ENCODE data around the gene KIF1C. TPM values are rescaled to one million over a fixed set of nuclear protein-coding genes. Genes with fewer than 3 reads are reported as not detected.

KIF1C gene
- total and polyA plus RNA-seq, 9 of the 15 experiments (the other 6 are each of a cell fraction or from before 2014, with no cell fraction given) = 0.38 to 68.4 (median 25.1) TPM

- peak overlapping the region; percentile 84 for H3K4me2 ChIP-seq (ENCODE audit: insufficient read depth, low read length)
- peak overlapping the region; percentile 97 for H3K4me3 ChIP-seq
- peaks cover 19% of the 10 kb centered on the region for H4K20me1 ChIP-seq (replicated peaks; ENCODE audit: control insufficient read depth, insufficient read depth, low read length)
- H3K9me3 ChIP-seq (replicated peaks; ENCODE audit: control insufficient read depth, insufficient read depth, low read depth, low read length) = no peaks in the 10 kb centered on the region
- BruUV-seq (replicated peaks) = TSS peak; percentile 88
- H3K27ac ChIP-seq (ENCODE audit: extremely low read depth, low read depth, low read length) = peak overlapping the region; percentile 98
- POLR2A ChIA-PET = interaction anchor here (0.6 to 4.7 kb wide), 6 partner anchors 10 to 45 kb away, joined by 3 to 38 read pairs (median 3); partner anchors contain the start of genes CAMTA2, RNF167, SLC25A11 and SPAG7
- CTCF ChIA-PET (ENCODE audit: low intra/inter-chr PET ratio) = no interaction called here
- intact Hi-C loops (cut with micrococcal nuclease) = no loop called here
- H3K9me1 ChIP-seq (ENCODE audit: control insufficient read depth, insufficient read depth, low read length) = no peaks in the 10 kb centered on the region
- H3K9ac ChIP-seq (ENCODE audit: insufficient read depth in 1 of 2, low read depth in 2 of 2, low read length in 2 of 2) = peak overlapping the region; percentile 89 to 96
- FAIRE-seq = peak; percentile 83
- 0% methylated on average over 15 of the region's 52 CpGs for WGBS (ENCODE audit: insufficient coverage, low coverage, missing lambda C conversion rate)
- in situ Hi-C loops (cut with MboI) = no loop called here
- ATAC-seq = peak; percentile 48
- peaks cover 25 to 52% of the 10 kb centered on the region in 2 experiments for H3K4me1 ChIP-seq (replicated peaks in 1 of 2; ENCODE audit: control insufficient read depth in 2 of 2, insufficient read depth in 2 of 2, low read length in 2 of 2)
- peak; percentile 27 to 82 (median 68) for DNase-seq (ENCODE audit: extremely low read depth in 1 of 4, low spot score in 3 of 4)
- peaks cover 51% of the 10 kb centered on the region for H3K79me2 ChIP-seq (ENCODE audit: control insufficient read depth, insufficient read depth, low read length)
- H3K36me3 ChIP-seq (ENCODE audit: control insufficient read depth, insufficient read depth, low read length) = peaks cover 26% of the 10 kb centered on the region
- peak overlapping the region; percentile 51 for H2AFZ ChIP-seq (ENCODE audit: low read depth, low read length)
- H3K27me3 ChIP-seq (ENCODE audit: control insufficient read depth in 2 of 2, insufficient read depth in 2 of 2, low read length in 2 of 2) = no peaks in the 10 kb centered on the region
- TF ChIP-seq KAT7 (CRISPR knock-in tag; IDR thresholded peaks at IDR 0.05; ENCODE audit: borderline replicate concordance) (0 out of 2 replicates have a peak, but pooled peaks have one; percentile 35), ZBTB1 (CRISPR knock-in tag; IDR thresholded peaks at IDR 0.05; ENCODE audit: borderline replicate concordance, low read depth) (no peak), PKNOX1 (IDR thresholded peaks at IDR 0.05) (peak; percentile 49), ZBTB5 (IDR thresholded peaks at IDR 0.05) (no peak), CXXC5 (CRISPR knock-in tag; IDR thresholded peaks at IDR 0.05) (peak; percentile 5; the same call in 1 of the 2 replicates), RHOXF2B (CRISPR knock-in tag; conservative IDR thresholded peaks at IDR 0.05) (no peak), CBFA2T2 (conservative IDR thresholded peaks at IDR 0.05) (no peak), FOXA1 (IDR thresholded peaks at IDR 0.05; ENCODE audit: borderline replicate concordance) (no peak), ZNF274 (IDR thresholded peaks at IDR 0.05; ENCODE audit: borderline replicate concordance, low read depth, low read length) (no peak), LCOR (CRISPR knock-in tag; IDR thresholded peaks at IDR 0.05) (peak; percentile 33; the same call in 1 of the 2 replicates), FUS (optimal IDR thresholded peaks at IDR 0.05; ENCODE audit: low read depth, low read length) (no peak), ZNF780A (CRISPR knock-in tag; IDR thresholded peaks at IDR 0.05) (no peak), ELF4 (CRISPR knock-in tag; IDR thresholded peaks at IDR 0.05) (no peak), ARID2 (IDR thresholded peaks at IDR 0.05) (no peak), RAD51 (IDR thresholded peaks at IDR 0.05; ENCODE audit: borderline replicate concordance, low read depth) (no peak), KAT8 (IDR thresholded peaks at IDR 0.05; ENCODE audit: low read depth) (no peak), SIN3A (IDR thresholded peaks at IDR 0.05; ENCODE audit: borderline replicate concordance in 2 of 2, control insufficient read depth in 1 of 2, low read depth in 2 of 2, low read length in 2 of 2) (peak in 1 of 2 experiments; percentile 3; a peak in 1 of 4 replicates), NCOA6 (IDR thresholded peaks at IDR 0.05) (no peak), MYC (IDR thresholded peaks at IDR 0.05; ENCODE audit: low read depth, low read length) (0 out of 2 replicates have a peak, but pooled peaks have one; percentile 17), MYC (CRISPR knock-in tag; IDR thresholded peaks at IDR 0.05; ENCODE audit: borderline replicate concordance, low read depth) (no peak), ZC3H11A (IDR thresholded peaks at IDR 0.05; ENCODE audit: low read depth, low read length) (no peak)
Observed at GRCh38 chr17:4950075-4950745, 47.5 kb upstream of the KIF1C start.

All from K562 (cell line).